Brain microvascular endothelial cell (primary cell): ENCODE data around the gene RBCK1.
A peak's percentile ranks its signal among the peaks of the same experiment; 100 is the strongest.

Experiments used
- DNase-seq: peaks from one replicate; pipeline ENCODE4 v3.0.0-alpha.2; 2020
- H3K27ac ChIP-seq: fragments of 250-450 bp; sonication (Bioruptor Pico); 2 replicates; pipeline ENCODE4 v1.5.1; 2020; ENCODE audit warnings: mild to moderate bottlenecking, moderate library complexity
- H3K27me3 ChIP-seq: fragments of 250-450 bp; sonication (Bioruptor Pico); replicated peaks from 2 replicates; pipeline ENCODE4 v1.5.1; 2020; ENCODE audit warnings: mild to moderate bottlenecking
- H3K36me3 ChIP-seq: fragments of 250-450 bp; sonication (Bioruptor Pico); replicated peaks from 2 replicates; pipeline ENCODE4 v1.5.1; 2020; ENCODE audit warnings: mild to moderate bottlenecking
- H3K4me3 ChIP-seq: 2 replicates; pipeline ENCODE4 v1.5.1; 2011; ENCODE audit warnings: low read depth, mild to moderate bottlenecking, control low read depth, low read length, moderate library complexity
- in situ Hi-C: cut with HindIII; loops from 2 replicates; pipeline ENCODE4 v1.10.0; 2017; ENCODE audit warnings: low sequenced_read_pairs, low pct_ligation_motif_present
- TF ChIP-seq, protein P1 (sequence below): IDR thresholded peaks from 2 replicates; pipeline ENCODE4 v1.5.1; 2011; ENCODE audit warnings: low read depth, mild to moderate bottlenecking, moderate library complexity, low read length, control low read depth, inconsistent platforms; ENCODE audit errors: missing control alignments

The RBCK1 gene

DNA sequence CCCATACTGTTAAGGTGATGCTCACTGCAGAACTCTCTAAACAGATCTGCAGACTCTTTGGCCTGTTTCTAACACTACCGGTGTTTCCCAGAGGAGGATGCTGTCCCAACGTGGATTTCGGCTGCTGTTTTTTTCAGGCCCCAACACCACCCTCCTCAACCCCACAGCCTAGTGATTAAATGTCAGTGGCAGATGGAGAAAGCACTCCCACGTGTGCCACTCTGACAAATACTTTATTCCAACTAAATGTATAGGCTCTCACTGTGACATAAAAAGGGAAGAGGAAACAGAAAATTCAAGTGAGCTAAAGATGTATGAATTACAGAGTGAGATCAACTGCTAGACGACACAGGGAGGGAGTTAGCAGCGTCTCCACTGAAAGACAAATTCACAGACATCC lies 50.7 kb downstream of the RBCK1 start:
- TF ChIP-seq, protein P1, sequence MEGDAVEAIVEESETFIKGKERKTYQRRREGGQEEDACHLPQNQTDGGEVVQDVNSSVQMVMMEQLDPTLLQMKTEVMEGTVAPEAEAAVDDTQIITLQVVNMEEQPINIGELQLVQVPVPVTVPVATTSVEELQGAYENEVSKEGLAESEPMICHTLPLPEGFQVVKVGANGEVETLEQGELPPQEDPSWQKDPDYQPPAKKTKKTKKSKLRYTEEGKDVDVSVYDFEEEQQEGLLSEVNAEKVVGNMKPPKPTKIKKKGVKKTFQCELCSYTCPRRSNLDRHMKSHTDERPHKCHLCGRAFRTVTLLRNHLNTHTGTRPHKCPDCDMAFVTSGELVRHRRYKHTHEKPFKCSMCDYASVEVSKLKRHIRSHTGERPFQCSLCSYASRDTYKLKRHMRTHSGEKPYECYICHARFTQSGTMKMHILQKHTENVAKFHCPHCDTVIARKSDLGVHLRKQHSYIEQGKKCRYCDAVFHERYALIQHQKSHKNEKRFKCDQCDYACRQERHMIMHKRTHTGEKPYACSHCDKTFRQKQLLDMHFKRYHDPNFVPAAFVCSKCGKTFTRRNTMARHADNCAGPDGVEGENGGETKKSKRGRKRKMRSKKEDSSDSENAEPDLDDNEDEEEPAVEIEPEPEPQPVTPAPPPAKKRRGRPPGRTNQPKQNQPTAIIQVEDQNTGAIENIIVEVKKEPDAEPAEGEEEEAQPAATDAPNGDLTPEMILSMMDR = no peak
- no peaks in the 10 kb centered on the region for H3K27me3 ChIP-seq
- no peaks in the 10 kb centered on the region for H3K36me3 ChIP-seq
- no peak for DNase-seq
- H3K4me3 ChIP-seq = no peak overlapping the region
- in situ Hi-C loops = no loop called here
- H3K27ac ChIP-seq = no peak overlapping the region

DNA sequence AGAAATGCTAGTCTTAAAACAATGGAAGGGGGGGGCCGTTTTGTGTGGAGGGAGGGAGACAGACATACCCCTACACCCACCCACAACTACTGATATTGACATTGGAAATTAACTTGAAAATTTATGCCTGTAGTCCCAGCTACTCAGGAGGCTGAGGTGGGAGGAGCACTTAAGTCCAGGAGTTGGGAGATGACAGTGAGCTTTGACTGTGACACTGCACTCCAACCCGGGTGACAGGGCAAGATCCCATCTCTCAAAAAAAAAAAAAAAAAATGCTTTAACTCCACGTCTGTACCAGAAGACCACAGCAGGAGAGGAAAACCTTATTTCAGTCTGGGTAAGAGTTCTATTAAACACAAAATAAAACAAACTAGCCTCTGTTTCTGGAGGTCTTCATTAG lies 52.1 kb downstream of the RBCK1 start:
- TF ChIP-seq, protein P1 = no peak
- DNase-seq = no peak
- H3K36me3 ChIP-seq = no peaks in the 10 kb centered on the region
- H3K27ac ChIP-seq = no peak overlapping the region
- in situ Hi-C loops = no loop called here
- no peak overlapping the region for H3K4me3 ChIP-seq
- H3K27me3 ChIP-seq = no peaks in the 10 kb centered on the region

DNA sequence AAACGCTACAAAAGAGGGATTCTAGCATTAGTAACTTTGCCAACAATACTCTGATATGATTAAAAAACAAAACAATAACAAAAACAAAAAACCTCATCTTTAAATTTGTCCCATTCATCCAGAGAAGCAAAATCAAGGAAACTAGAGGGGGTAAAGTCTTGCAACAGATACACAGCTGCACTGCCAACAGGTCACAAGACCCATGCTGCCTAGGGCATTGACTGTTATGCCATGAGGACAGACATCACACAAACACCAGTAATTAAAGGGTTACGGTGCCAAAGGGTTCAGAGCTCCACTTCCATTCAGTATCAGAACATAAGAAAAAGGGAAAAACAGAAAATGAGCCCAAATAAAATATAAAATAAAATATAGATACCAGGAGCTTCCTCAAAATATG lies 52.6 kb downstream of the RBCK1 start:
- H3K27ac ChIP-seq = no peak overlapping the region
- H3K4me3 ChIP-seq = peak overlapping the region; percentile 83
- DNase-seq = no peak
- in situ Hi-C loops = no loop called here
- no peaks in the 10 kb centered on the region for H3K36me3 ChIP-seq
- H3K27me3 ChIP-seq = no peaks in the 10 kb centered on the region
- TF ChIP-seq, protein P1 = no peak

DNA sequence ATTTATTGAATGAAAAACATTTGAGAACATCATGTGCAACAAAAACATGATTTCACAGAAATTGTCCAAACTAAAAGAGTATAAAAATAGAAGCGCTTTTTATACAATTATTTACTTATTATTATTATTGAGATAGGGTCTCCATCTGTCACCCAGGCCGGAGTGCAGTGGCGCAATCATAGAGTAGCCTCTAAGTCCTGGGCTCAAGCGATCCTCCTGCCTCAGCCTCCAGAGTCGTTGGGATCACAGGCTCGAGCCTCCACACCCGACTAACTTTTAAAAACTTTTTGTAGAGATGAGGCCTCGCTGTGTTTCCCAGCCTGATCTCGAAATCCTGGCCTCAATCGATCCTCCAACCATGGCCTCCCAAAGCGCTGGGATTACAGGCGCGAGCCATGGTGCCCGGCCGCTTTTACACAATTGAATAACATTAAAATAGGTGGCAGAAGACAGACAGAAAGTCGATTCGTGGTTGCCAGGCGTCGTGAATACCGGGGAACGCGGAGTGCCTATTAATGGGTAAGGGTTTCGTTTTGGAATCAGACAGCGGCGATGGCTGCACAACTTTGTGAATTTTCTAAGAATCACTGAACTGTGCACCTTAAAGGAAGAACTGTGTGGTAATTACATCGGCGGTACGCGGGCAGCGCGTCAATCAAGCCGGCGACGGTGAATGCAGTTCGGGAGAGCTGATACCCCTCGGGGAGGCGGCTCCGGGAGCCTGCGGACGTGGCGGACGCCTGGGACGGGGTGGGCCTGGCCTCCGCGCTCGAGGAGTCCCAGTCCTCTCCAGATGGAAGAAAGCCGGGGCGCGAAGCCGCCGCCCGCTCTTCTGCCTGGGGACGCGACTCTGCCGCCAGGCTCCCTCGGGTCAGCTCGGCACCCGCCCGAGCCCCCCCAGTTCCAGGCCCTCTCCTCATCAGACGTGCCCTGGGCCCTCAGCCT lies 53.4 kb downstream of the RBCK1 start:
- Histone ChIP-seq H3K27me3 (no peaks in the 10 kb centered on the region), H3K27ac (peak overlapping the region; percentile 79), H3K36me3 (no peaks in the 10 kb centered on the region), H3K4me3 (peak overlapping the region; percentile 83)
- DNase-seq = peak; percentile 19
- TF ChIP-seq, protein P1 = no peak
- in situ Hi-C loops = no loop called here

GRCh38 chr20:462199-462991 lies 54.3 kb downstream of the RBCK1 start, which contains the start of gene TBC1D20:
TBC1D20 (minus strand) TSS chr20:462533; CDS start chr20:462405, 128 bp downstream.
- Histone ChIP-seq H3K27me3 (no peaks in the 10 kb centered on the region), H3K27ac (peak within 1 kb of the TSS; percentile 79), H3K36me3 (no peaks in the 10 kb centered on the region), H3K4me3 (peak within 1 kb of the TSS; percentile 83)
- TF ChIP-seq, protein P1 = peak; percentile 35
- DNase-seq = peak; percentile 64
- in situ Hi-C loops = no loop called here
